Measurements from ENCODE around the gene TMCC2.

The TMCC2 gene

DNA sequence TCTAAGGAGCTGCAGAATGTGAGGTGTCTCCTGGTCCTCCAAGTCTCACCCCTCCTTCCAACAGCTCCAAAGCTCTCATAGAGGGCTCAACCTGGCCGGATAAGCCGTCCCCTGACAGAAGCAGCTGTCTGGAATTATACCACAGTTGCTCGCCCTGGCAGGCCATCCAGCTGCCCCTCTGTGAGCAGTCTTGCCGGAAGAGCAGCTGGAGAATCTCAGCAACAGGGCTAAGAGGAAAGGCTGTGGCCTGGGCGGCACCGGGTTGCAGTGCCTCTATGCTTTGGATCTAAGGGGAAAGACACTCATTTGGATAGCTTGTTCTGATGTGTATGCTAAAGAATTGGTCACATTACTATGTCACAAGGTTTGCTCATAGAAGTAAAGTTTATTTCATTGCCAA lies 12.4 kb downstream of the TMCC2 start:
- Histone ChIP-seq H3K4me1 (ENCODE audit: control insufficient read depth in 1 of 2, insufficient read depth in 2 of 2, low read length in 2 of 2) (no peaks in the 10 kb centered on the region), H3K18ac (ENCODE audit: low read length) (no peak overlapping the region), H3K9ac (ENCODE audit: low read length) (peak overlapping the region; percentile 26), H3K27ac (ENCODE audit: low read depth, low read length) (no peak overlapping the region), H3K4ac (ENCODE audit: low read depth, low read length) (no peak overlapping the region), H2BK5ac (ENCODE audit: low read depth, low read length, poor library complexity) (no peak overlapping the region), H3K4me3 (ENCODE audit: low read depth, low read length) (no peak overlapping the region), H4K91ac (ENCODE audit: low read depth, low read length) (no peak overlapping the region), H3K14ac (ENCODE audit: low read length) (no peak overlapping the region), H3K9me3 (ENCODE audit: insufficient read depth, low read depth, low read length) (no peaks in the 10 kb centered on the region), H4K12ac (ENCODE audit: low read depth, low read length) (no peak overlapping the region), H3K23ac (ENCODE audit: low read length) (no peak overlapping the region), H2AK5ac (ENCODE audit: low read length) (no peak overlapping the region), H3K36me3 (ENCODE audit: control insufficient read depth in 1 of 2, insufficient read depth in 2 of 2, low read length in 2 of 2) (peaks cover 2 to 6% of the 10 kb centered on the region in 2 experiments), H2BK120ac (ENCODE audit: insufficient read depth, low read length, poor library complexity) (no peak overlapping the region), H3K27me3 (ENCODE audit: insufficient read depth, low read length) (no peaks in the 10 kb centered on the region), H3K4me2 (ENCODE audit: low read length) (no peak overlapping the region), H2BK12ac (ENCODE audit: low read length) (no peak overlapping the region), H3K79me1 (ENCODE audit: low read length) (no peaks in the 10 kb centered on the region), H2AFZ (ENCODE audit: insufficient read depth, low read length, poor library complexity) (no peak overlapping the region), H4K8ac (ENCODE audit: low read depth, low read length) (no peak overlapping the region), H3K79me2 (ENCODE audit: control insufficient read depth, insufficient read depth, low read length, poor library complexity) (no peaks in the 10 kb centered on the region)
- no peak for DNase-seq
- no CpG with 5 or more reads among the region's 6 CpGs for WGBS (ENCODE audit: extremely low coverage, insufficient coverage, insufficient read length)

DNA sequence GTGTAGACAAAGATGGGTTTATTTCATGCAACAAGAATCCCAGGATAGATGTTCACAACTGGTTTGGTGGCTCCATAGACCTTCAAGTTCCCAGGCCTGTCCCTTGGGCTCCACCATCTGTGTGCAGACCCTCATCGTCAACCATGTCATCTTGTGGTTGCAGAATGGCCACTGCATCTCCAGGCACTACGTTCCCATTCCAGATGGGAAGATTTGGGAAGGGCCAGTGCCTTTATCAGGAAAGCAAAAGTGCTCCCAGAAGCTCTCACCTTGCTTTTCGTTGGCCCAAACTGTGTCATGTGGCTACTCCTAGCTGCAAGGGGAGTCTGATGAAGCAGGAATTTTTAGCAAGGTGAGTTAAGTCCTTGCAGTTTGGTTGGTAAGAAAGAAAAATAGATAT lies 12.8 kb downstream of the TMCC2 start:
- Histone ChIP-seq H3K27ac (ENCODE audit: low read depth, low read length) (no peak overlapping the region), H4K8ac (ENCODE audit: low read depth, low read length) (no peak overlapping the region), H3K27me3 (ENCODE audit: insufficient read depth, low read length) (no peaks in the 10 kb centered on the region), H4K12ac (ENCODE audit: low read depth, low read length) (no peak overlapping the region), H3K36me3 (ENCODE audit: control insufficient read depth in 1 of 2, insufficient read depth in 2 of 2, low read length in 2 of 2) (peaks cover 2 to 6% of the 10 kb centered on the region in 2 experiments), H2AFZ (ENCODE audit: insufficient read depth, low read length, poor library complexity) (no peak overlapping the region), H2BK12ac (ENCODE audit: low read length) (no peak overlapping the region), H3K79me1 (ENCODE audit: low read length) (no peaks in the 10 kb centered on the region), H2BK120ac (ENCODE audit: insufficient read depth, low read length, poor library complexity) (no peak overlapping the region), H3K4ac (ENCODE audit: low read depth, low read length) (no peak overlapping the region), H2AK5ac (ENCODE audit: low read length) (no peak overlapping the region), H3K18ac (ENCODE audit: low read length) (no peak overlapping the region), H2BK5ac (ENCODE audit: low read depth, low read length, poor library complexity) (no peak overlapping the region), H4K91ac (ENCODE audit: low read depth, low read length) (no peak overlapping the region), H3K9ac (ENCODE audit: low read length) (no peak overlapping the region), H3K14ac (ENCODE audit: low read length) (no peak overlapping the region), H3K4me2 (ENCODE audit: low read length) (no peak overlapping the region), H3K79me2 (ENCODE audit: control insufficient read depth, insufficient read depth, low read length, poor library complexity) (no peaks in the 10 kb centered on the region), H3K9me3 (ENCODE audit: insufficient read depth, low read depth, low read length) (no peaks in the 10 kb centered on the region), H3K4me1 (ENCODE audit: control insufficient read depth in 1 of 2, insufficient read depth in 2 of 2, low read length in 2 of 2) (no peaks in the 10 kb centered on the region), H3K23ac (ENCODE audit: low read length) (no peak overlapping the region), H3K4me3 (ENCODE audit: low read depth, low read length) (no peak overlapping the region)
- WGBS (ENCODE audit: extremely low coverage, insufficient coverage, insufficient read length): no CpG with 5 or more reads among the region's 3 CpGs
- no peak for DNase-seq

DNA sequence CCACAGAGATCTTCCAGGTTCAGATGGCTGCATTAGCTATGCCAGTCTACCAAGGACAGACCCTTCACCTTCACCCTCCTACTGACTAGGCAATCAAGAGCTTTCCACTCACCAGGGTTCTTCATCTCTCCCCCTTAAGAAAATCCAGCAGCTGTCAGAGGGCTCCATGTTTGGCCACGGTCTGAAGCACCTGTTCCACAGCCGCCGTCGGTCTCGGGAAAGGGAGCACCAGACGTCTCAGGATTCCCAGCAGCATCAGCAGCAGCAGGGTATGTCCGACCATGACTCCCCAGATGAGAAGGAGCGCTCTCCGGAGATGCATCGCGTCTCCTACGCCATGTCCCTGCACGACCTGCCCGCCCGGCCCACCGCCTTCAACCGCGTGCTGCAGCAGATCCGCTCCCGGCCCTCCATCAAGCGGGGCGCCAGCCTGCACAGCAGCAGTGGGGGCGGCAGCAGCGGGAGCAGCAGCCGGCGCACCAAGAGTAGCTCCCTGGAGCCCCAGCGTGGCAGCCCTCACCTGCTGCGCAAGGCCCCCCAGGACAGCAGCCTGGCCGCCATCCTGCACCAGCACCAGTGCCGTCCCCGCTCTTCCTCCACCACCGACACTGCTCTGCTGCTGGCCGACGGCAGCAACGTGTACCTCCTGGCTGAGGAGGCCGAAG lies 13.8 kb downstream of the TMCC2 start:
- Histone ChIP-seq H3K4me2 (ENCODE audit: low read length) (no peak overlapping the region), H4K91ac (ENCODE audit: low read depth, low read length) (no peak overlapping the region)

DNA sequence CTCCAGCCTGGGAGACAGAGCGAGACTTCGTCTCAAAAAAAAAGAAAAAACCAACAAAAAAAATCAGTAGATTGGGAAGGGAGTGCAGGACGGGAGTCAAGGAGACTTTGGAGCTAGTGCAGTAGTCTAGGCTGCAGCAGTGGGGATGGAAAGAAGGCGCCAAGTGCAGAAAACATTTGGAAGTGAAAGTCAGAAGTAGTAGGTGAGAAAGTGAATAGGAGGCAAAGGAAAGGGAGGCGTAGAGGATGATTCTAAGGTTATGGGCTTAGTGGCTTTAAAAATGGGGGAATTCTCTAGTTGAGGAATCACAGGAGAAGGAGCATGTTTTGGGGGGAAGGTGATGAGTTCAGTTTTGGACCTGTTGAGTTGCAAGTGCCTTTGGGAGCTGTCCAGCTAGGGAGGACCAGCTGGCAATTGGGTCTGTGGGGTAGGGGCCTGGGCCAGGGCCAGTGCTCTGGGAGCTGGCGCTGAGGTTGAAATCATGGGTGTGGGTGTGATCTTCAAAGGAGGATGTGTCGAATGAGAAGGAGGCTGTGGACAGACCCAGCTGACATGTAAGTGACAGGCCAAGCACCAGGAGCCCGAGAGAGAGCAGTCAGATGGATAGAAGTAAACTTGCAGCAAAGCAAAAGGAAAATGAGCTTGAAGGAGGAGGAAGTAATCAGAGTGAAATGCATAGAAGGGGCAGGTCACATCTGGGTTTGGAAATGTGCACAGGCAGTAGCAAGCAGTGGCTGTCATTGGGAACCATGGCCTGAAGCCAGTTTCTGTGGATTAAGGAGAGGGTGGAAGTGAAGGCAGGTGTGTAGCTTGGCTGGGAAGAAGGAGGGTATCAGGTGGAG lies 15.8 kb downstream of the TMCC2 start:
- no peak for DNase-seq
- Histone ChIP-seq H3K27me3 (ENCODE audit: insufficient read depth, low read length) (no peaks in the 10 kb centered on the region), H3K4me2 (ENCODE audit: low read length) (no peak overlapping the region), H2AK5ac (ENCODE audit: low read length) (no peak overlapping the region), H3K4me3 (ENCODE audit: low read depth, low read length) (no peak overlapping the region), H3K27ac (ENCODE audit: low read depth, low read length) (no peak overlapping the region), H3K4me1 (ENCODE audit: control insufficient read depth in 1 of 2, insufficient read depth in 2 of 2, low read length in 2 of 2) (no peaks in the 10 kb centered on the region), H3K14ac (ENCODE audit: low read length) (no peak overlapping the region), H2BK12ac (ENCODE audit: low read length) (no peak overlapping the region), H3K36me3 (ENCODE audit: control insufficient read depth in 1 of 2, insufficient read depth in 2 of 2, low read length in 2 of 2) (peaks cover 2 to 6% of the 10 kb centered on the region in 2 experiments), H2AFZ (ENCODE audit: insufficient read depth, low read length, poor library complexity) (no peak overlapping the region), H4K91ac (ENCODE audit: low read depth, low read length) (no peak overlapping the region), H3K4ac (ENCODE audit: low read depth, low read length) (no peak overlapping the region), H2BK120ac (ENCODE audit: insufficient read depth, low read length, poor library complexity) (no peak overlapping the region), H4K12ac (ENCODE audit: low read depth, low read length) (no peak overlapping the region), H3K23ac (ENCODE audit: low read length) (no peak overlapping the region), H3K18ac (ENCODE audit: low read length) (no peak overlapping the region), H4K8ac (ENCODE audit: low read depth, low read length) (no peak overlapping the region), H3K9me3 (ENCODE audit: insufficient read depth, low read depth, low read length) (no peaks in the 10 kb centered on the region), H2BK5ac (ENCODE audit: low read depth, low read length, poor library complexity) (no peak overlapping the region), H3K9ac (ENCODE audit: low read length) (no peak overlapping the region), H3K79me2 (ENCODE audit: control insufficient read depth, insufficient read depth, low read length, poor library complexity) (no peaks in the 10 kb centered on the region), H3K79me1 (ENCODE audit: low read length) (no peaks in the 10 kb centered on the region)
- no CpG with 5 or more reads among the region's 8 CpGs for WGBS (ENCODE audit: extremely low coverage, insufficient coverage, insufficient read length)

More for the DNA sequence above, 13.8 kb downstream of the TMCC2 start:
- H2AK5ac ChIP-seq (ENCODE audit: low read length): no peak overlapping the region
- H3K79me1 ChIP-seq (ENCODE audit: low read length): no peaks in the 10 kb centered on the region
- H3K36me3 ChIP-seq (ENCODE audit: control insufficient read depth in 1 of 2, insufficient read depth in 2 of 2, low read length in 2 of 2): peaks cover 2 to 6% of the 10 kb centered on the region in 2 experiments
- no peak overlapping the region for H3K4me3 ChIP-seq (ENCODE audit: low read depth, low read length)
- no peak overlapping the region for H4K12ac ChIP-seq (ENCODE audit: low read depth, low read length)
- no peak overlapping the region for H3K18ac ChIP-seq (ENCODE audit: low read length)
- H3K9ac ChIP-seq (ENCODE audit: low read length): no peak overlapping the region
- H2BK12ac ChIP-seq (ENCODE audit: low read length): no peak overlapping the region
- H3K27me3 ChIP-seq (ENCODE audit: insufficient read depth, low read length): no peaks in the 10 kb centered on the region
- WGBS (ENCODE audit: extremely low coverage, insufficient coverage, insufficient read length): no CpG with 5 or more reads among the region's 36 CpGs
- H3K23ac ChIP-seq (ENCODE audit: low read length): no peak overlapping the region
- no peaks in the 10 kb centered on the region for H3K79me2 ChIP-seq (ENCODE audit: control insufficient read depth, insufficient read depth, low read length, poor library complexity)
- H3K14ac ChIP-seq (ENCODE audit: low read length): no peak overlapping the region
- H3K4me1 ChIP-seq (ENCODE audit: control insufficient read depth in 1 of 2, insufficient read depth in 2 of 2, low read length in 2 of 2): no peaks in the 10 kb centered on the region
- no peak overlapping the region for H3K27ac ChIP-seq (ENCODE audit: low read depth, low read length)
- no peak for DNase-seq
- H2BK5ac ChIP-seq (ENCODE audit: low read depth, low read length, poor library complexity): no peak overlapping the region
- H3K4ac ChIP-seq (ENCODE audit: low read depth, low read length): no peak overlapping the region
- no peaks in the 10 kb centered on the region for H3K9me3 ChIP-seq (ENCODE audit: insufficient read depth, low read depth, low read length)
- H4K8ac ChIP-seq (ENCODE audit: low read depth, low read length): no peak overlapping the region
- no peak overlapping the region for H2AFZ ChIP-seq (ENCODE audit: insufficient read depth, low read length, poor library complexity)
- no peak overlapping the region for H2BK120ac ChIP-seq (ENCODE audit: insufficient read depth, low read length, poor library complexity)
